ENCODE measurements around the gene TANC1. TPM values are rescaled to one million over a fixed set of nuclear protein-coding genes. Genes with fewer than 3 reads are reported as not detected.

Gene TANC1
- total and polyA plus RNA-seq, 4 donors = 7.8 to 58.3 (median 48.0) TPM

- no peaks in the 10 kb centered on the region for H3K36me3 ChIP-seq (ENCODE audit: control insufficient read depth in 1 of 2, insufficient read depth in 2 of 2, low read length in 1 of 2)
- intact Hi-C loops (cut with DNase I) = no loop called here
- H3K27me3 ChIP-seq (ENCODE audit: control insufficient read depth in 1 of 2, insufficient read depth in 2 of 2, low read length in 1 of 2) = no peaks in the 10 kb centered on the region
- H3K4me1 ChIP-seq (ENCODE audit: control insufficient read depth in 1 of 2, insufficient read depth in 2 of 2, low read length in 2 of 2) = peaks cover 0 to 6% of the 10 kb centered on the region in 2 donors
- ATAC-seq (ENCODE audit: low FRiP score) (no peak), DNase-seq (no peak)
- H3K27ac ChIP-seq (ENCODE audit: low read depth in 1 of 2, low read length in 2 of 2) = no peak overlapping the region
- no peak overlapping the region for H3K4me3 ChIP-seq (ENCODE audit: low read length in 2 of 2)
- no peaks in the 10 kb centered on the region for H3K9me3 ChIP-seq (ENCODE audit: control insufficient read depth, low read length)
- 64 to 65% methylated on average over 2 of the region's 2 CpGs for WGBS, 2 donors
These were observed 102.9 kb downstream of the TANC1 start for GRCh38 chr2:159071190-159071915.

GRCh38 chr2:159072795-159073194 is 104.4 kb downstream of the TANC1 start:
- ATAC-seq (ENCODE audit: low FRiP score) = no peak
- no peak for DNase-seq
- no peak overlapping the region for H3K4me3 ChIP-seq (ENCODE audit: low read length in 2 of 2)
- whole genome bisulfite sequencing, 2 donors = 39 to 50% methylated on average over 2 of the region's 2 CpGs
- no peak overlapping the region for H3K27ac ChIP-seq (ENCODE audit: low read depth in 1 of 2, low read length in 2 of 2)
- intact Hi-C loops (cut with DNase I) = no loop called here
- peaks cover 0 to 6% of the 10 kb centered on the region in 2 donors for H3K4me1 ChIP-seq (ENCODE audit: control insufficient read depth in 1 of 2, insufficient read depth in 2 of 2, low read length in 2 of 2)
- H3K36me3 ChIP-seq (ENCODE audit: control insufficient read depth in 1 of 2, insufficient read depth in 2 of 2, low read length in 1 of 2) = no peaks in the 10 kb centered on the region
- H3K27me3 ChIP-seq (ENCODE audit: control insufficient read depth in 1 of 2, insufficient read depth in 2 of 2, low read length in 1 of 2) = no peaks in the 10 kb centered on the region
- no peaks in the 10 kb centered on the region for H3K9me3 ChIP-seq (ENCODE audit: control insufficient read depth, low read length)

- H3K27ac ChIP-seq (ENCODE audit: low read depth in 1 of 2, low read length in 2 of 2) = no peak overlapping the region
- no peaks in the 10 kb centered on the region for H3K27me3 ChIP-seq (ENCODE audit: control insufficient read depth in 1 of 2, insufficient read depth in 2 of 2, low read length in 1 of 2)
- ATAC-seq (ENCODE audit: low FRiP score) (no peak), DNase-seq (no peak)
- H3K36me3 ChIP-seq (ENCODE audit: control insufficient read depth in 1 of 2, insufficient read depth in 2 of 2, low read length in 1 of 2) = no peaks in the 10 kb centered on the region
- 73 to 74% methylated on average over 2 of the region's 2 CpGs for WGBS, 2 donors
- no peak overlapping the region for H3K4me3 ChIP-seq (ENCODE audit: low read length in 2 of 2)
- no peaks in the 10 kb centered on the region for H3K9me3 ChIP-seq (ENCODE audit: control insufficient read depth, low read length)
- intact Hi-C loops (cut with DNase I) = no loop called here
- peaks cover 0 to 6% of the 10 kb centered on the region in 2 donors for H3K4me1 ChIP-seq (ENCODE audit: control insufficient read depth in 1 of 2, insufficient read depth in 2 of 2, low read length in 2 of 2)
These were observed 104.8 kb downstream of the TANC1 start for GRCh38 chr2:159073256-159073655.

GRCh38 chr2:159074605-159075004 is 106.2 kb downstream of the TANC1 start:
- DNase-seq = no peak
- WGBS, 2 donors = 97% methylated on average over 7 of the region's 7 CpGs
- Histone ChIP-seq H3K36me3 (ENCODE audit: control insufficient read depth in 1 of 2, insufficient read depth in 2 of 2, low read length in 1 of 2) (no peaks in the 10 kb centered on the region), H3K9me3 (ENCODE audit: control insufficient read depth, low read length) (no peaks in the 10 kb centered on the region), H3K27me3 (ENCODE audit: control insufficient read depth in 1 of 2, insufficient read depth in 2 of 2, low read length in 1 of 2) (no peaks in the 10 kb centered on the region), H3K27ac (ENCODE audit: low read depth in 1 of 2, low read length in 2 of 2) (no peak overlapping the region), H3K4me3 (ENCODE audit: low read length in 2 of 2) (no peak overlapping the region), H3K4me1 (ENCODE audit: control insufficient read depth in 1 of 2, insufficient read depth in 2 of 2, low read length in 2 of 2) (peaks cover 0 to 8% of the 10 kb centered on the region in 2 donors)
- intact Hi-C loops (cut with DNase I) = no loop called here
- no peak for ATAC-seq (ENCODE audit: low FRiP score)

- intact Hi-C loops (cut with DNase I) = no loop called here
These were observed 107.3 kb downstream of the TANC1 start for GRCh38 chr2:159075727-159076126.

GRCh38 chr2:159076241-159076640 is 107.8 kb downstream of the TANC1 start:
- H3K4me3 ChIP-seq (ENCODE audit: low read length in 2 of 2) = no peak overlapping the region
- no peaks in the 10 kb centered on the region for H3K9me3 ChIP-seq (ENCODE audit: control insufficient read depth, low read length)
- H3K27ac ChIP-seq (ENCODE audit: low read depth in 1 of 2, low read length in 2 of 2) = no peak overlapping the region
- WGBS, 2 donors = 61 to 65% methylated on average over 2 of the region's 2 CpGs
- peak; percentile 16 for ATAC-seq (ENCODE audit: low FRiP score)
- no peaks in the 10 kb centered on the region for H3K36me3 ChIP-seq (ENCODE audit: control insufficient read depth in 1 of 2, insufficient read depth in 2 of 2, low read length in 1 of 2)
- H3K4me1 ChIP-seq (ENCODE audit: control insufficient read depth in 1 of 2, insufficient read depth in 2 of 2, low read length in 2 of 2) = peaks cover 2 to 8% of the 10 kb centered on the region in 2 donors
- intact Hi-C loops (cut with DNase I) = no loop called here
- no peaks in the 10 kb centered on the region for H3K27me3 ChIP-seq (ENCODE audit: control insufficient read depth in 1 of 2, insufficient read depth in 2 of 2, low read length in 1 of 2)
- no peak for DNase-seq

More at GRCh38 chr2:159075727-159076126, 107.3 kb downstream of the TANC1 start:
- Histone ChIP-seq H3K36me3 (ENCODE audit: control insufficient read depth in 1 of 2, insufficient read depth in 2 of 2, low read length in 1 of 2) (no peaks in the 10 kb centered on the region), H3K9me3 (ENCODE audit: control insufficient read depth, low read length) (no peaks in the 10 kb centered on the region), H3K4me1 (ENCODE audit: control insufficient read depth in 1 of 2, insufficient read depth in 2 of 2, low read length in 2 of 2) (peaks cover 0 to 8% of the 10 kb centered on the region in 2 donors), H3K4me3 (ENCODE audit: low read length in 2 of 2) (no peak overlapping the region), H3K27ac (ENCODE audit: low read depth in 1 of 2, low read length in 2 of 2) (no peak overlapping the region), H3K27me3 (ENCODE audit: control insufficient read depth in 1 of 2, insufficient read depth in 2 of 2, low read length in 1 of 2) (no peaks in the 10 kb centered on the region)
- ATAC-seq (ENCODE audit: low FRiP score) = no peak
- no peak for DNase-seq
- 56 to 57% methylated on average over 1 of the region's 1 CpG for WGBS, 2 donors

- Histone ChIP-seq H3K9me3 (ENCODE audit: control insufficient read depth, low read length) (no peaks in the 10 kb centered on the region), H3K27me3 (ENCODE audit: control insufficient read depth in 1 of 2, insufficient read depth in 2 of 2, low read length in 1 of 2) (no peaks in the 10 kb centered on the region), H3K4me1 (ENCODE audit: control insufficient read depth in 1 of 2, insufficient read depth in 2 of 2, low read length in 2 of 2) (peaks cover 2 to 8% of the 10 kb centered on the region in 2 donors), H3K27ac (ENCODE audit: low read depth in 1 of 2, low read length in 2 of 2) (no peak overlapping the region), H3K4me3 (ENCODE audit: low read length in 2 of 2) (no peak overlapping the region), H3K36me3 (ENCODE audit: control insufficient read depth in 1 of 2, insufficient read depth in 2 of 2, low read length in 1 of 2) (no peaks in the 10 kb centered on the region)
- DNase-seq (no peak), ATAC-seq (ENCODE audit: low FRiP score) (no peak)
- intact Hi-C loops (cut with DNase I) = no loop called here
These were observed 109.4 kb downstream of the TANC1 start for GRCh38 chr2:159077869-159078268.

GRCh38 chr2:159078443-159078842 is 110.0 kb downstream of the TANC1 start:
- intact Hi-C loops (cut with DNase I) = no loop called here
- ATAC-seq (ENCODE audit: low FRiP score) = no peak
- 50 to 68% methylated on average over 1 of the region's 1 CpG for WGBS, 2 donors

GRCh38 chr2:159080641-159081040 is 112.2 kb downstream of the TANC1 start:
- Histone ChIP-seq H3K27me3 (ENCODE audit: control insufficient read depth in 1 of 2, insufficient read depth in 2 of 2, low read length in 1 of 2) (no peaks in the 10 kb centered on the region), H3K4me3 (ENCODE audit: low read length in 2 of 2) (no peak overlapping the region), H3K9me3 (ENCODE audit: control insufficient read depth, low read length) (no peaks in the 10 kb centered on the region), H3K36me3 (ENCODE audit: control insufficient read depth in 1 of 2, insufficient read depth in 2 of 2, low read length in 1 of 2) (no peaks in the 10 kb centered on the region), H3K4me1 (ENCODE audit: control insufficient read depth in 1 of 2, insufficient read depth in 2 of 2, low read length in 2 of 2) (peaks cover 2 to 4% of the 10 kb centered on the region in 2 donors), H3K27ac (ENCODE audit: low read depth in 1 of 2, low read length in 2 of 2) (peak overlapping the region in 1 of 2 donors; percentile 7)
- ATAC-seq (ENCODE audit: low FRiP score) (no peak), DNase-seq (no peak)
- 70 to 71% methylated on average over 6 of the region's 6 CpGs for WGBS, 2 donors
- intact Hi-C loops (cut with DNase I) = no loop called here

More at GRCh38 chr2:159078443-159078842, 110.0 kb downstream of the TANC1 start:
- H3K36me3 ChIP-seq (ENCODE audit: control insufficient read depth in 1 of 2, insufficient read depth in 2 of 2, low read length in 1 of 2) = no peaks in the 10 kb centered on the region
- DNase-seq = no peak
- peaks cover 2 to 4% of the 10 kb centered on the region in 2 donors for H3K4me1 ChIP-seq (ENCODE audit: control insufficient read depth in 1 of 2, insufficient read depth in 2 of 2, low read length in 2 of 2)
- no peak overlapping the region for H3K27ac ChIP-seq (ENCODE audit: low read depth in 1 of 2, low read length in 2 of 2)
- H3K9me3 ChIP-seq (ENCODE audit: control insufficient read depth, low read length) = no peaks in the 10 kb centered on the region
- no peak overlapping the region for H3K4me3 ChIP-seq (ENCODE audit: low read length in 2 of 2)
- H3K27me3 ChIP-seq (ENCODE audit: control insufficient read depth in 1 of 2, insufficient read depth in 2 of 2, low read length in 1 of 2) = no peaks in the 10 kb centered on the region
